NB4 (cell line): ENCODE measurements around the gene MBD5.

Experiments
- POLR2A ChIP-seq: IDR thresholded peaks from 2 replicates; pipeline ENCODE4 v1.6.1; 2011; ENCODE audit warnings: mild to moderate bottlenecking; ENCODE audit not compliant: insufficient read length; ENCODE audit errors: extremely low read depth
- TF ChIP-seq, protein P1 (sequence below): IDR thresholded peaks from one replicate; pipeline ENCODE4 v1.5.1; 2012; ENCODE audit warnings: low read depth, low read length
- TF ChIP-seq, protein P2 (sequence below): IDR thresholded peaks from 2 replicates; pipeline ENCODE4 v1.6.1; 2011; ENCODE audit warnings: low read depth, low read length

DNA sequence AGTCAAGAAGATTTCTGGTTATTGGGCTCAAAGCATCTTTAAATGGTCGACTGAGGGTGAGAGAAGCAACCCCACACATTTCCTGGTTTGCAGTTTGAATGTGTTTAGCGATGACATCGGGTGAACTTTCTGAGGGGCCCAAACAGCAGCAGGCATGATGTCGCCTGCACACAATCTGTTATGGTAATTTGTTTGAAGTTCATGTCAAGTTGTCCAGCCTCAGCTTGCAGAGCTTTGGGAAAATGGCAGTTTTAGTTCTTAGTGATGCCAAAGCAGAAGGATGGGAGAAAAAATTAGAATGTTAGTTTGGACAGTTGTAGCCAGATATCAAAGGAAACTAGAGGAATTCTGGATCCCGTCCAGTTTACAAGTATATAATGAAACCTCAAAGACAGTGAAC lies 284.6 kb downstream of the MBD5 start:
- TF ChIP-seq, protein P1, sequence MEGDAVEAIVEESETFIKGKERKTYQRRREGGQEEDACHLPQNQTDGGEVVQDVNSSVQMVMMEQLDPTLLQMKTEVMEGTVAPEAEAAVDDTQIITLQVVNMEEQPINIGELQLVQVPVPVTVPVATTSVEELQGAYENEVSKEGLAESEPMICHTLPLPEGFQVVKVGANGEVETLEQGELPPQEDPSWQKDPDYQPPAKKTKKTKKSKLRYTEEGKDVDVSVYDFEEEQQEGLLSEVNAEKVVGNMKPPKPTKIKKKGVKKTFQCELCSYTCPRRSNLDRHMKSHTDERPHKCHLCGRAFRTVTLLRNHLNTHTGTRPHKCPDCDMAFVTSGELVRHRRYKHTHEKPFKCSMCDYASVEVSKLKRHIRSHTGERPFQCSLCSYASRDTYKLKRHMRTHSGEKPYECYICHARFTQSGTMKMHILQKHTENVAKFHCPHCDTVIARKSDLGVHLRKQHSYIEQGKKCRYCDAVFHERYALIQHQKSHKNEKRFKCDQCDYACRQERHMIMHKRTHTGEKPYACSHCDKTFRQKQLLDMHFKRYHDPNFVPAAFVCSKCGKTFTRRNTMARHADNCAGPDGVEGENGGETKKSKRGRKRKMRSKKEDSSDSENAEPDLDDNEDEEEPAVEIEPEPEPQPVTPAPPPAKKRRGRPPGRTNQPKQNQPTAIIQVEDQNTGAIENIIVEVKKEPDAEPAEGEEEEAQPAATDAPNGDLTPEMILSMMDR, result no peak
- no peak for TF ChIP-seq POLR2A
- TF ChIP-seq, protein P2, sequence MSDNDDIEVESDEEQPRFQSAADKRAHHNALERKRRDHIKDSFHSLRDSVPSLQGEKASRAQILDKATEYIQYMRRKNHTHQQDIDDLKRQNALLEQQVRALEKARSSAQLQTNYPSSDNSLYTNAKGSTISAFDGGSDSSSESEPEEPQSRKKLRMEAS, result no peak
